ENCODE results near the gene METTL6.

GRCh38 chr3:15467227-15468181 lies 40.2 kb upstream of the METTL6 start:
- no peak for TF ChIP-seq CTCF (IDR thresholded peaks at IDR 0.05 in 4 of 5, conservative IDR thresholded peaks at IDR 0.05 in 1 of 5)
- peak in 1 of 2 donors; percentile 54 for TF ChIP-seq POLR2A (IDR thresholded peaks at IDR 0.05)
